ENCODE data around the gene NEURL1B.

DNA sequence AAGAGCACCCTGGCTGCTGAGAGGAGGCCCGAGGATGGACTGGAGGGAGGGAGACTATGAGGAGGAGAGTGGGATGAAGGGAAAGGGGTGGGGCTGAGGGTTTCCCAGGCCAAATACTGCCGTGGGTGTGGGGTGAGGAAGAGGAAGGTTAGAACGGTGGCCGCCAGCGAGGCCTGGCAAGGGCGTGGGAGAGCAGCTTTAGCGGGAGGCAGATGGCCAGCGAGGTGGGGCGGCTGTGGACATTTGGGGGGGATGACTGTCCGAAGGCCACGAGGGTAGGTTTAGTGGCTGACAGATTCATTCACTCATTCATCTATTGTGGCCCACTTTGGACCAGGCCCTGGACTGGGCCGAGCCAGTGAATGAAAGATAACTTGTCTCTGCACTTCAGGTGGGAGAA, 47.8 kb upstream of the NEURL1B start:
- TF ChIP-seq ZNF274 (IDR thresholded peaks at IDR 0.05; ENCODE audit: low read depth, low read length), result no peak
- no peak for TF ChIP-seq YY1 (IDR thresholded peaks at IDR 0.05; ENCODE audit: insufficient read depth, insufficient read length)
